GM12874 (cell line): ENCODE measurements around the gene EMX1.

Experiments used
- CTCF ChIP-seq: IDR thresholded peaks from 2 replicates; pipeline ENCODE4 v1.5.1; 2011; ENCODE audit warnings: low read depth, mild to moderate bottlenecking, control low read depth, low read length, moderate library complexity; ENCODE audit not compliant: insufficient read depth

EMX1 gene

GRCh38 chr2:72917138-72917876, at the start of gene EMX1:
Gene EMX1, plus strand, starts transcription at chr2:72917519. Its CDS starts 334 bp downstream, at chr2:72917853.
- TF ChIP-seq CTCF = no peak

GRCh38 chr2:72871060-72871459, 46.3 kb upstream of the EMX1 start:
- no peak for TF ChIP-seq CTCF

- no peak for TF ChIP-seq CTCF
Observed at GRCh38 chr2:72871880-72872279, 45.4 kb upstream of the EMX1 start.

GRCh38 chr2:72883356-72883962, 33.9 kb upstream of the EMX1 start:
- no peak for TF ChIP-seq CTCF

- no peak for TF ChIP-seq CTCF
Observed at GRCh38 chr2:72886505-72887031, 30.8 kb upstream of the EMX1 start.

- peak; percentile 22; the same call in 1 of the 2 replicates for TF ChIP-seq CTCF
Observed at GRCh38 chr2:72887032-72887739, 30.1 kb upstream of the EMX1 start, which contains the start of gene SPR. Gene SPR, plus strand, starts transcription at chr2:72887408. Its CDS starts 25 bp downstream, at chr2:72887433.
